Embryonic facial prominence (tissue), 1 donor: ENCODE measurements around the gene NCBP1.

Source experiments
- DNase-seq: peaks from one replicate; pipeline ENCODE4 v3.0.0-alpha.2; 2016; ENCODE audit errors: extremely low spot score

NCBP1 gene

GRCh38 chr9:97625620-97626019 is 8.0 kb upstream of the NCBP1 start:
- no peak for DNase-seq

GRCh38 chr9:97627624-97628023 is 6.0 kb upstream of the NCBP1 start:
- DNase-seq = no peak

DNA sequence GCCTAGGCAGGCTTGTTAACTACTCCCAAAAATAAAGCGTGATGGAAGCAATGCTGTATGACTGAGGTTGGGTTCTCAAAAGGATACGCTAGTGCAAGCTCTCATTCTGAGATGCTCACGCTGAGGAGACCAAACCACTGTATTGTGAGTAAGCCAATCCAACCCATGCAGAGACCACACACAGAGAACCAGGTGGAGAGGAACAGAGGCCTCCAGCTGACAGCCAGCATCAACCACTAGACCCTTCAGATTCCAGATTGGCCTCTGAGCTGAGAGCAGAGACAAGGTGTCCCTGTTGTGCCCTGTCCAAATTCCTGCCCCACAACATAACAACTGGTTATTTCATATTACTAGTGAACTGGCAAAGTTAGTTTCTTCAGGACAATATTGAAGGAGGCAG is 5.0 kb upstream of the NCBP1 start:
- no peak for DNase-seq

DNA sequence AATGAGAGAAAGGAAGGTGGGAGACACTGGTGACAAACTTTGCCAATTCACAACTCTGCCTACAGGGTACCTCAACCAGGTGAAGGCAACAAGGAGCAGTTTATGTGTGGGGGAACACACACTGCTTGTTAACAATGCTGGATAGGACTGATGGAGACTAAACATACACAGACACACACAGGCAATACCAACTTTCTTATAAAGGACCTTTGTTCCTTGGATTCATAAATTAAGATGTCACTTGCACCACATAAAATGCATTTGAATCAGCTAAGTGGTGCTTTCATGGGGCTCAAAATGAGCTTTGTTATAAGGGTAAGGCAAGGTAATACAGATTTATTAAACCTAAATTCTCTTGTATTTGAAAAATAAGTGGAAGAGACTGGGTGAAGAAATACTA is 4.5 kb upstream of the NCBP1 start:
- DNase-seq = no peak

- DNase-seq = no peak
These were observed 3.0 kb upstream of the NCBP1 start for GRCh38 chr9:97630591-97630990.

DNA sequence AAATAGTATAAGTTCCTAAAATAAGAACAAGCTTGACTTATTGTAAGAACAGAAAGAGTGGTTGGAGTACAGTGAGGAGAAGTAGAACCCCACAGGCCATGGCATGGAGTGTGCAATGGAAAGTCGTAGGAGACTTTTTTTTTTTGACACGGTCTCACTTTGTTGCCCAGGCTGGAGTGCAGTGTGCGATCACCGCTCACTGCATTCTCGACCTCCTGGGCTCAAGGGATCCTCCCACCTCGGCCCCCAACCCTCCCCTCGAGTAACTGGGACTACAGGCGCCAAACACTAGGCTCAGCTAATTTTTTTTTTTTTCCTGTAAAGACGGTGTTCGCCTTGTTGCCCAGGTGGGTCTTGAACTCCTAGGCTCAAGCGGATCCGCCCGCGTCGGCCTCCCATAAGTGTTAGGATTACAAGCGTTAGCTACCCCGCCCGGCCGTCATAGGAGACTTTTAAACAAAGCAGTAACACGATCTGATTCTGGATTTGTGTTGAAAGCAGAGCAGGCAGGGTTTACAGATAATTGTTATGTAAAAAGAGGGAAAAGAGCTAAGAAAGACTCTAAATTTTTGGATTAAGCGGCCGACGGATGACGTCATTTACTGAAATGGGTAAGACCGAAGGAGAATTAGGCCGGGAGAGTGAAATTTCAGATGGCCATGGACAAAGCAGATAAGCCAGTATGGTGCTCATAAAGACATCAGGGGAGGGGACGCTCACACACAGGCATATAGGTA is 1.2 kb upstream of the NCBP1 start:
- peak; percentile 72 for DNase-seq

- no peak for DNase-seq
These were observed 354 bp downstream of the NCBP1 start for GRCh38 chr9:97633859-97634490.

DNA sequence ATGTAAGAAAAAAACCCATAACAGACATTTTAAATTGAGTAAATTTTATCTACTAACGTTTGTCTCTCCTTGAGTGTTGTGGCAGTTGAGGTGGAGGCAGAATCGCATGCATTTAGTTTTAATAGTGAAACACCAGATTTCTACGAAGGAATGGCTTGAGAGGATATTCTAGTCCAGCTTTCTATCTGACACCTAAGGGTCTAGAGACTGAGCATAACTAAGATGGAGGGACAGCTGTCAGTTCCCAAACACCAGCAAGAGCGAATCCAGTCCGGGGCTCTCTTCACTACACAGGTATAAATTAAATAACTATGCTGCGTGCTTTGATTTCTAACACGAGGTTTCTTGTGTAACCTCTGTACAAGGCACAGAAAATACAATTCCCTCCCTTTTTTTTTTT is 1.4 kb downstream of the NCBP1 start:
- DNase-seq = no peak

DNA sequence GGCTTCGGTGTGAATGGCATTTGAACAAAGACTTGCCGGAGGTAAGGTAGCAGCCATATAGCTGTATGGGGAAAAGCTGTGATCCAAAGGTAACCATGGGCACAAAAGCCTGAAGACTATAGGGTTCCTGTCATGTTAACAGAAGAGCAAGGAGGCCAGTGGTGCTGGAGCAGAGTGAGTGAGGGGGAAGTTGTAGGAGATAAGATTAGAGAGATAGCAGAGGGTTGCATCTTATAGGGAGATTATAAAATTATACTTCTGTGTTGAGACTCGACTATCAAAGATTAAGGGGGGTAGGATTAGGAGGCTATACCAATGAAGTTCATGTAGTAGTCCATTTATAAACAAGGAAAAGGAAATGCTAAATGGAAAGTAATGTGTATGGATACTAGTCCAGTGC is 3.3 kb downstream of the NCBP1 start:
- DNase-seq = no peak

DNA sequence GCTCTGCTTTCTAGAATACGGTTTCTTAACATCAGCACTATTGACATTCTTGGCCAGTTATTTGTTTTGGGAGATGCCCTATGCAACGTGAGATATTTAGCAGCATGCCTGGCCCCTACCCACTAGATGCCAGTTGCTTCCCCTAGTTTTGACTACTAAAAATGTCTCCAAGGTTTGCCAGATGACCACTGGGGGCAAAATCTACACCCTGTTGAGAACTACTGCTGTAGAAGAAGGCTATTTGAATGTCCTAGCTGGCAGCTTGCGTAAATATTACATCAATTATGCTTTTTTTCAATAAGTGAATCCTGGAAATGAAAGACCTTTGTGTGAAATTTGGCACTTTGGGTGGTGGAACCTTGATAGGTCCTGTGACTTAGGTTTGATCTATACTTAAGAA is 5.0 kb downstream of the NCBP1 start:
- DNase-seq = no peak

DNA sequence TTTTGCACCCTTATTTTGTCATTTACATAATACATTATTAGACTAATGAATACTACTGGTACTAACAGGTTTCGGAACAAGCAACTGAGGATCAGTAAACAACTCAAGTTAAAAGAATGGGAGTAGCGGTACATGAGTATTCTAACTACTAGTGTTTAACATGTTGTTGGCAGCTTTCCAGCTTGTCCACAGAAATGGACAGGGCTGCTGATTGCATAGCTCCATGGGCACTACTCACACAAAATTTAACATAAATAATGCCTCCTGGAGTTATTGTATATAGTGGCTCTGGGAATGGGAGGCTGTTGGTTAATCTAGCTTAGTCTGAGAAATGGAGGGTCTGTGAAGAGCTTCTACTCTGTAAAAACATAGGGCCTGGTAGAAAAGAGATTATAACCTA is 6.7 kb downstream of the NCBP1 start:
- DNase-seq = no peak

DNA sequence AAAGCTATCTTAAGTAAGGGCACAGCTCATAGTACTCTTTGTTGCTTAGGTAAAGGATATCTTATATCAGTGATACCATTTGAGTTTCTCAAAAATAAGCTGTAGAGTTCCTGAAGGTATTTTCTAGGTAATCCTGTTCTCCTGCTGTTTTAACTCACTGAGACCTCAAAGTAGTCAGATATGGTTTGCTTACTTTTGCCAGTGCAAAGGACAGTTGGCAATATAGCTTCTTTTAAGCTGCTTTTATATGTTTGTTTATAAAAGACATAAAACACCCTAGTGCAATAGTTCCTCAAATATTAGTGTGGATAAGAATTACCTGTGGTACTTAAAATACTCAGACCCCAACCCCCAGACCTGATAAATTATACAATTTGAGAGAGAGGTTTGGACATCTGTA is 12.1 kb downstream of the NCBP1 start:
- no peak for DNase-seq

DNA sequence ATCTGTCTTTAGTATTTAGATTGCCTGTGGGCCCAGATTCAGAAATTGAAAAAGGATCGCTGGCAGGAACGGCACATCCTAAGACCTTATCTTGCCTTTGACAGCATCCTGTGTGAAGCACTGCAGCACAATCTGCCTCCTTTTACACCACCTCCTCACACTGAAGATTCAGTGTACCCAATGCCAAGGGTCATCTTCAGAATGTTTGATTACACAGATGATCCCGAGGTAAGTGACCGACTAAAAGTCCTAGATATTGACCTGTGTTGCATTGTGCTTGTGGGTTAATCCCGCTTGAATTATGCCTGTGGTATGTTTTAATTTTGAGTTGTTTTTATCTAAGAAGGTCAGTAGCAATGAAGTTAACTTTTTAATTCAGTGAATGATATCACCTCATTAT is 14.4 kb downstream of the NCBP1 start:
- DNase-seq = no peak

DNA sequence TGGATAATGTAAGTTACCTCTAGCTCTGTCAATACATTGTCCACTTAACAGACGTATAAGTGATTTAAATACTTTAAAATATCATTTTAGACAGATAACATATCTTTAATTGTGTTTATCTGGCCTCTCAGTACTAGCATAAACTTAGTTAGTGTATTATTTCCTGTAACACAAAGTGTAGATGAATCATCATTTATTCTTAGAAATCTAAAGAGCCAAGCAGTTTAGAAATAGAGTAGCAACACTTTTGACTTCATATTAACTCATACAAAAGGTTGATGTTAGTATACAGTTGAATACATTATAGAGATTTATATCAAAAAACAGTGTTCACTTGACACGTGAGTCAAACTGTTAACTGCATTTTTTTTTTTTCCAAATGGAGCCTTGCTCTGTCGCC is 18.0 kb downstream of the NCBP1 start:
- DNase-seq = no peak

DNA sequence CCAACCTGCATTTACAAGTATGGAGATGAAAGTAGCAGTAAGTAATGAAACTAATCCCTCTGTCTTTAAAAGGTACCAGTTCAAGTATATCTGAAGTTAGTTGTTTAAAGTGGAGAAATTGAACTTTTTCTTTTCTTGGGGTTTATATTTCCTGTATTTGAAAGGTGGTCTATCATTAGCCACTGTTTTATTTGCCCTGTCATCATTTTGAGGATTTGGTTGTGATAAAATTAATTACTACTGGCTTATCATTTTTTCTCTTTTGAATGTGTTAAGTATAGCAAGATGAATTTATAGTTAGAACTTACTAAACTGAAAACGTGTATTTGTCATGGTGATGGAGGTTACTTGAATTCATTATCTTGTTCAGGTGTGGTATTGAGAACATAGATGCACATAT is 25.1 kb downstream of the NCBP1 start:
- DNase-seq = no peak

- DNase-seq = no peak
These were observed 26.1 kb downstream of the NCBP1 start for GRCh38 chr9:97659771-97660170.

DNA sequence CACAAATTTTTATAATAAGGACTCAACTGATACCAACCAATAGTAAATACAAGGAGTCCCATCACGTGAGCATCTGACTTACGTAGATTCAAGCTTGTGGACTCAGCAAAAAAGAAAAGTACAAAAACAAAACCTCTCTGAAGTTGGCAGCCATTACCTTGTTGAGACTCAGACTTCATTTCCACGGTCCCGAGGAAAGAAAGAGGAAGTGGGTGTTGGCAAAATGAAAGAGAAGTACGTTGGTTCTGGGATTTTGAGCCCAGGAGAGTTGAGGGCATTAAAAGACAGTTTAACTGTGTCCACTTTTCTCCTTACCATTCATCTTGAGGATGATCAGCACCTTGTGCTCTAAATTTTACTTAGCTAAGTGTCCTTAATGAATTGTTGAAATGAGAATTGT is 26.7 kb downstream of the NCBP1 start:
- no peak for DNase-seq

DNA sequence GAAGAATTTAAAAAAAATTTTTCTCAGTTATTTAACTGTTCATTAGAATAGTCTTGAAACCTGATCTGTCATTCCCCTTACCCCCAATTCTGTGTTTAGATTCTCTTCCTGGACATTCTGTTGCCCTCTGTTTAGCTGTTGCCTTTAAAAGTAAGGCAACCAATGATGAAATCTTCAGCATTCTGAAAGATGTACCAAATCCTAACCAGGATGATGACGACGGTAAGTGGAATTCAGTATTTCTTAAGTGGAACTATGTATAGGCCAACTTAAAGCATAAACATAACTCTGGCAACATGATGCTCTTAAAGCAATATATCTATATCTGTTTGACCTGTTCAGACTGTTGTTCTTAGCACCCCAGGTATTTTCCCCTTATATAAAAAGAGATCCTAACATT is 27.2 kb downstream of the NCBP1 start:
- no peak for DNase-seq

DNA sequence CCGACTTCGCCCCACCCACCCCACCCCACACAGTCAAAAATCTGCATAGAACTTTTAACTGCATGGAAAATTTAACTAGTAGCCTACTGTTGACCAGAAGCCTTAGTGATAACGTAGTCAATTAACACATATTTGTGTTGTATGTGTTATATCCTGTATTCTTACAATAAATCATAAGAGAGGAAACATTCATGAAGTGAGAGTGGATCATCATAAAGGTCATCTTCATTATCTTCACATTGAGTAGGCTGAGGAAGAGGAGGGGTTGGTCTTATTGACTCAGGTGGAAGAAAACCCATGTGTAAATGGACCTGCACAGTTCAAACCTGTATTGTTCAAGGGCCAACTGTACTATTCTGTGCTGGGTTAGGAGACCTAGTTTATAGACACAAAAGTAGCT is 32.1 kb downstream of the NCBP1 start:
- DNase-seq = no peak

GRCh38 chr9:97666907-97667686 is 33.5 kb downstream of the NCBP1 start:
- DNase-seq = no peak

GRCh38 chr9:97668485-97668884 is 34.9 kb downstream of the NCBP1 start:
- no peak for DNase-seq

DNA sequence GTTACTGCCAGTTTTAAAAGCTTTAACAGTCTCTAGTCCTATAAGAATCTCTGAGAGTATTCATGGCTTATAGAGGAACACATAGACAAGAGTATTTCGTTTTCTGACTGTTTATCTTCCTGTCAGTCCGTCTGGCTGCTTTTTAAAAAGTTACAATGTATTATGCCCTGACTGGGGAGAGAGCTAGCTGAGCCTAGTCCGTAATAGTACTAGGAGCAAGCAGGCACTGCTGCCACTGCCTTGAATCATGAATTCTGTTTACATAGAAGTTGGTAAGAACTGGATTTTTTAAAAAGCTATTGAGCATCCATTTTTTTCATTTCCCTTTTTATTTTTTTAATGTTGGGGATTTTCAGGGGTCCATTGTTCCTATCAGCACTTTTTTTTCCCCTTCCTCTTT is 37.0 kb downstream of the NCBP1 start:
- DNase-seq = no peak

GRCh38 chr9:97672403-97672802 is 38.8 kb downstream of the NCBP1 start:
- DNase-seq = no peak
